ENCODE data around the gene GALNT3. TPM values are rescaled to one million over a fixed set of nuclear protein-coding genes. Genes with fewer than 3 reads are reported as not detected.

GALNT3 gene
- total RNA-seq (2014; rRNA removed; shearing (Covaris generic)): not detected in 2 replicates

GRCh38 chr2:165793779-165794535 is at the start of gene GALNT3:
TSS of gene GALNT3 (minus strand) at chr2:165794247. CDS start at chr2:165770700, 23,547 bp downstream.

Other genes starting within 250 kb of the GALNT3 start
- 11.6 and 18.2 TPM in 2 replicates for gene TTC21B, start 159.5 kb upstream of the GALNT3 start, total RNA-seq (2014; rRNA removed; shearing (Covaris generic))

Measured in A375 (cell line).